Fibroblast of lung (primary cell): Measurements from ENCODE around the gene MSLN. TPM values are rescaled to one million over a fixed set of nuclear protein-coding genes. Genes with fewer than 3 reads are reported as not detected.

Experiments used
- DNase-seq, 2 donors: peaks; one replicate each; pipeline versions ENCODE4 v3.0.0 to v3.0.0-alpha.2; 2010; ENCODE audit warnings: low read depth in 2 of 2
- H2AFZ ChIP-seq: 2 replicates; pipeline ENCODE4 v1.5.1; 2012; ENCODE audit warnings: low read length, control low read depth, inconsistent platforms
- H3K27ac ChIP-seq: 2 replicates; pipeline ENCODE4 v1.5.1; 2011; ENCODE audit warnings: low read length, control low read depth; ENCODE audit not compliant: insufficient read depth
- H3K27me3 ChIP-seq: 2 replicates; pipeline ENCODE4 v1.5.1; 2011; ENCODE audit warnings: mild to moderate bottlenecking, low read length; ENCODE audit not compliant: control insufficient read depth, insufficient read depth
- H3K36me3 ChIP-seq: 2 replicates; pipeline ENCODE4 v1.5.1; 2011; ENCODE audit warnings: low read length; ENCODE audit not compliant: control insufficient read depth, insufficient read depth
- H3K4me1 ChIP-seq: 2 replicates; pipeline ENCODE4 v1.5.1; 2011; ENCODE audit warnings: low read length; ENCODE audit not compliant: control insufficient read depth, insufficient read depth; ENCODE audit errors: extremely low read depth
- H3K4me2 ChIP-seq: 2 replicates; pipeline ENCODE4 v1.5.1; 2011; ENCODE audit warnings: low read length, control low read depth; ENCODE audit not compliant: insufficient read depth; ENCODE audit errors: extremely low read depth
- H3K4me3 ChIP-seq, 4 experiments: fragments of 200-600 bp in 1 of 4; sonication (generic) in 1 of 4; replicated peaks in 1 of 4; 2 replicates each; pipeline ENCODE4 v1.5.1; 2011 to 2016; ENCODE audit warnings: low read length in 4 of 4, low read depth in 3 of 4, mild to moderate bottlenecking in 3 of 4, control low read depth in 2 of 4, inconsistent platforms in 1 of 4, mixed read lengths in 1 of 4; ENCODE audit not compliant: insufficient read depth in 1 of 4; ENCODE audit errors: control extremely low read depth in 1 of 4
- H3K79me2 ChIP-seq: 2 replicates; pipeline ENCODE4 v1.5.1; 2012; ENCODE audit warnings: mild to moderate bottlenecking, low read length, inconsistent platforms; ENCODE audit not compliant: control insufficient read depth, insufficient read depth
- H3K9ac ChIP-seq: 2 replicates; pipeline ENCODE4 v1.5.1; 2011; ENCODE audit warnings: mild to moderate bottlenecking, low read length, control low read depth; ENCODE audit not compliant: insufficient read depth
- H3K9me3 ChIP-seq: 2 replicates; pipeline ENCODE4 v1.5.1; 2012; ENCODE audit warnings: low read depth, low read length; ENCODE audit not compliant: control insufficient read depth, insufficient read depth
- H4K20me1 ChIP-seq: 2 replicates; pipeline ENCODE4 v1.5.1; 2011; ENCODE audit warnings: low read length; ENCODE audit not compliant: control insufficient read depth, insufficient read depth; ENCODE audit errors: extremely low read depth
- EZH2 ChIP-seq: IDR thresholded peaks from 2 replicates; pipeline ENCODE4 v1.5.1; 2012; ENCODE audit warnings: low read length, control low read depth, mild to moderate bottlenecking; ENCODE audit errors: missing control alignments
- polyA plus RNA-seq, 2 donors: library from polyadenylated mRNA; depleted of rRNA in 1 of 2; stranded (reverse) in 1 of 2; unstranded in 1 of 2; fragments of >200 nt; gene quantifications; 2 replicates each; pipeline ENCODE4 v1.2.1, GENCODE V29; 2011 to 2012; ENCODE audit warnings: missing spikeins in 1 of 2
- total RNA-seq: library from RNA; depleted of rRNA; stranded (reverse); fragments of >200 nt; gene quantifications from 2 replicates; pipeline ENCODE4 v1.2.1, GENCODE V29; 2014
- TF ChIP-seq, protein P1 (sequence below), 2 donors: IDR thresholded peaks in 1 of 2; conservative IDR thresholded peaks in 1 of 2; 1 replicate in 1 of 2; 2 replicates in 1 of 2; pipeline ENCODE4 v1.5.1; 2011 to 2012; ENCODE audit warnings: low read length in 2 of 2, control low read depth in 1 of 2, inconsistent platforms in 1 of 2, low read depth in 1 of 2, mild to moderate bottlenecking in 1 of 2

The MSLN gene
- total and polyA plus RNA-seq, 2 donors (not counting 1 experiment from before 2014, with no cell fraction given) = not detected

DNA sequence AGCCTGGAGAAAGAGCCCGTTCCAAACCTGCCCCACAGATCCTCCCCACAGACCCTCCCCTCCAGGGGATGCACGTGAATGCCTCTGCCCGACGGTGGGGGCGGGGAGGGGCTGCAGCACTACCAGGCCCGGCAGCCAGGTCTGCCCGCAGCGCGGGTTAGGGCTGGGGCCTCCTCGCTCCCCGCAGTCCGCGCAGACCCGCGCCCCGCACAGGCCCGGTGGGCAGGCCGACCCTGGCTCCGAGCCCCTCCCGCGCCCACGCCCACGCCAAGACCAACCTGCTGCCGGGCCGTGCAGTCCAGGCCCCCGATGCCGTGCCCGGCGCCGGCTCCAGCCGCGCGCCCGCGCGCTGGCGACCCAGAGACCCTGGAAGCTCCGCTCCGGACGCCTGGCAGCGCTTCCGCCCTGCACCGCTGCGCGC, 27.5 kb downstream of the MSLN start, which contains the start of gene RPUSD1:
Gene RPUSD1, minus strand, starts transcription at position 404 of the 421 bp plus-strand sequence. CDS start 644 bp downstream, outside the sequence.
- Histone ChIP-seq H3K4me3 (peak within 1 kb of the TSS; percentile 75 to 94 (median 87)), H3K9ac (peak within 1 kb of the TSS; percentile 74), H3K9me3 (no peaks in the 10 kb centered on the region), H3K4me2 (peak within 1 kb of the TSS; percentile 87), H3K79me2 (peaks cover 21% of the 10 kb centered on the region), H2AFZ (peak within 1 kb of the TSS; percentile 73), H3K27ac (peak within 1 kb of the TSS; percentile 50), H3K27me3 (no peaks in the 10 kb centered on the region), H4K20me1 (no peaks in the 10 kb centered on the region), H3K36me3 (peaks cover 12% of the 10 kb centered on the region), H3K4me1 (peaks cover 7% of the 10 kb centered on the region)
- no peak for TF ChIP-seq EZH2
- TF ChIP-seq, protein P1, sequence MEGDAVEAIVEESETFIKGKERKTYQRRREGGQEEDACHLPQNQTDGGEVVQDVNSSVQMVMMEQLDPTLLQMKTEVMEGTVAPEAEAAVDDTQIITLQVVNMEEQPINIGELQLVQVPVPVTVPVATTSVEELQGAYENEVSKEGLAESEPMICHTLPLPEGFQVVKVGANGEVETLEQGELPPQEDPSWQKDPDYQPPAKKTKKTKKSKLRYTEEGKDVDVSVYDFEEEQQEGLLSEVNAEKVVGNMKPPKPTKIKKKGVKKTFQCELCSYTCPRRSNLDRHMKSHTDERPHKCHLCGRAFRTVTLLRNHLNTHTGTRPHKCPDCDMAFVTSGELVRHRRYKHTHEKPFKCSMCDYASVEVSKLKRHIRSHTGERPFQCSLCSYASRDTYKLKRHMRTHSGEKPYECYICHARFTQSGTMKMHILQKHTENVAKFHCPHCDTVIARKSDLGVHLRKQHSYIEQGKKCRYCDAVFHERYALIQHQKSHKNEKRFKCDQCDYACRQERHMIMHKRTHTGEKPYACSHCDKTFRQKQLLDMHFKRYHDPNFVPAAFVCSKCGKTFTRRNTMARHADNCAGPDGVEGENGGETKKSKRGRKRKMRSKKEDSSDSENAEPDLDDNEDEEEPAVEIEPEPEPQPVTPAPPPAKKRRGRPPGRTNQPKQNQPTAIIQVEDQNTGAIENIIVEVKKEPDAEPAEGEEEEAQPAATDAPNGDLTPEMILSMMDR (conservative IDR thresholded peaks at IDR 0.05 in 1 of 2, IDR thresholded peaks at IDR 0.05 in 1 of 2; ENCODE audit: low read depth in 1 of 2, low read length in 2 of 2) = no peak
- DNase-seq = peak; percentile 5 to 10

DNA sequence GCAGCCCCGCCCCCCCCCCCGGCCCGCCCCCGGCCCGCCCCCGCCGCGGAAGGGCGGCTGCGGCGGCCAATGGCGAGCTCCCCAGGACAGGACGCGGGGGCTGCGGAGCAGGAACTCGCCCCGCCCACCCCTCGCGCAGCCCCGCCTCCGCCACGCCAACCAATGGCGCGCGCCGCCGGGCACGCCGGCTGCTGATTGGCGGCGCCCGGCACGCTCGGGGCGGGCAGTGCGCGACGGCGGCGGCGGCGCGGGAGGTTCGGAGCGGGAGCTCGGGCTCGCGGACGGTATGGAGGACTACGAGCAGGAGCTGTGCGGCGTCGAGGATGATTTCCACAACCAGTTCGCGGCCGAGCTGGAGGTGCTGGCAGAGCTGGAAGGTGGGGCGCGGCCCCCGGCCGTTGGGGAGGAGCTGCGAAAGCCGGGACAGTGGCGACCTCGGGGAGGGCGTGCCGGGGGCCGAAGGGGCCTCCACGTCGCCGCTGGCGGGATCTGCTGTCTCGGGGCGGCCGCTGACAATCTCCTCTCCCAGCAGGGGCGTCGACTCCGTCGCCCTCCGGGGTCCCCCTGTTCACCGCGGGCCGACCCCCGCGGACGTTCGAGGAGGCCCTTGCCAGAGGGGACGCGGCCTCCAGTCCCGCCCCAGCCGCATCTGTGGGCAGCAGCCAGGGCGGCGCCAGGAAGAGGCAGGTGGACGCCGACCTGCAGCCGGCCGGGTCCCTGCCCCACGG, 28.0 kb downstream of the MSLN start, which contains the start of gene CHTF18:
Gene CHTF18, plus strand, starts transcription at position 222 of the 728 bp plus-strand sequence. Its CDS starts 65 bp downstream, at position 287.
- Histone ChIP-seq H2AFZ (peak within 1 kb of the TSS; percentile 73), H3K9ac (peak within 1 kb of the TSS; percentile 74), H3K4me1 (peaks cover 7% of the 10 kb centered on the region), H3K79me2 (peaks cover 21% of the 10 kb centered on the region), H3K27ac (peak within 1 kb of the TSS; percentile 50), H3K27me3 (no peaks in the 10 kb centered on the region), H3K36me3 (peaks cover 12% of the 10 kb centered on the region), H3K9me3 (no peaks in the 10 kb centered on the region), H3K4me2 (peak within 1 kb of the TSS; percentile 87), H3K4me3 (peak within 1 kb of the TSS; percentile 75 to 94 (median 87)), H4K20me1 (no peaks in the 10 kb centered on the region)
- TF ChIP-seq, protein P1 (conservative IDR thresholded peaks at IDR 0.05 in 1 of 2, IDR thresholded peaks at IDR 0.05 in 1 of 2; ENCODE audit: low read depth in 1 of 2, low read length in 2 of 2) = no peak
- no peak for TF ChIP-seq EZH2
- peak; percentile 84 to 89 for DNase-seq

DNA sequence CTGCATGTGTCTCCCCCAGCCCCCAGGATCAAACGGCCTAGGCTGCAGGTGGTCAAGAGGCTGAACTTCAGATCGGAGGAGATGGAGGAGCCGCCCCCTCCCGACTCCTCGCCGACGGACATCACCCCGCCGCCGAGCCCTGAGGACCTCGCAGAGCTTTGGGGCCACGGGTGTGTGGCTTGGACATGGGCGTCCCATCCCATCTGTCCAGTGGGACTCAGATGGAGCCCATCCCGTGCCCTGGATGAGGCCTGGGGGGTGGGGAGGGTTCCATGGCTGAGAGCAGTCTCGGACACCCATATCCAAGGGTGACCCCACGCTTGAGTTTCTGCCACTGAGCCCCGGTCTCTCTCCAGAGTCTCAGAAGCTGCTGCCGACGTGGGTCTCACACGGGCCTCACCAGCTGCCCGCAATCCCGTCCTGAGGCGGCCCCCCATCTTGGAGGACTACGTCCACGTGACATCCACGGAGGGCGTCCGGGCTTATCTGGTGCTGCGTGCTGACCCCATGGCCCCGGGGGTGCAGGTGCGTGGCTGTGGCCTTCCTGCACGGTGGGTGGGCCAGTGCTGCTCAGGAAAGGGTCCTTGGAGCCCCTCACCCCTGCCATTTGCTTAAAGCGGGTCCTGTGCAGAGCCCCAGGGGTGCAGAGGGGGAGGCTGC, 28.8 kb downstream of the MSLN start:
- DNase-seq = no peak
- H3K79me2 ChIP-seq = peaks cover 21% of the 10 kb centered on the region
- H3K27me3 ChIP-seq = no peaks in the 10 kb centered on the region
- H3K27ac ChIP-seq = peak overlapping the region; percentile 50
- H3K36me3 ChIP-seq = peaks cover 12% of the 10 kb centered on the region
- peak overlapping the region; percentile 80 for H3K4me2 ChIP-seq
- H4K20me1 ChIP-seq = no peaks in the 10 kb centered on the region
- peaks cover 7% of the 10 kb centered on the region for H3K4me1 ChIP-seq
- H3K9me3 ChIP-seq = no peaks in the 10 kb centered on the region
- no peak for TF ChIP-seq EZH2
- TF ChIP-seq, protein P1 (conservative IDR thresholded peaks at IDR 0.05 in 1 of 2, IDR thresholded peaks at IDR 0.05 in 1 of 2; ENCODE audit: low read depth in 1 of 2, low read length in 2 of 2) = no peak
- peak overlapping the region; percentile 74 for H3K9ac ChIP-seq
- H2AFZ ChIP-seq = no peak overlapping the region
- peak overlapping the region; percentile 66 to 88 (median 75) for H3K4me3 ChIP-seq
